ENCODE results near the gene CHCHD1.
A peak's percentile ranks its signal among the peaks of the same experiment; 100 is the strongest.

The CHCHD1 gene

GRCh38 chr10:73807471-73807870, 25.6 kb downstream of the CHCHD1 start:
- Mint-ChIP-seq H3K27me3 (no peaks in the 10 kb centered on the region), H3K4me3 (peak overlapping the region; percentile 39), H3K27ac (peak overlapping the region; percentile 95), H3K9me3 (no peaks in the 10 kb centered on the region), H3K36me3 (ENCODE audit: low read depth) (peaks cover 82% of the 10 kb centered on the region), H3K4me1 (ENCODE audit: low read depth) (peaks cover 55% of the 10 kb centered on the region)
- DNase-seq = no peak

GRCh38 chr10:73808021-73808815, 26.4 kb downstream of the CHCHD1 start:
- Mint-ChIP-seq H3K36me3 (ENCODE audit: low read depth) (peaks cover 82% of the 10 kb centered on the region), H3K9me3 (no peaks in the 10 kb centered on the region), H3K27me3 (no peaks in the 10 kb centered on the region), H3K27ac (peak overlapping the region; percentile 95), H3K4me1 (ENCODE audit: low read depth) (peaks cover 57% of the 10 kb centered on the region), H3K4me3 (peak overlapping the region; percentile 18)
- no peak for DNase-seq

DNA sequence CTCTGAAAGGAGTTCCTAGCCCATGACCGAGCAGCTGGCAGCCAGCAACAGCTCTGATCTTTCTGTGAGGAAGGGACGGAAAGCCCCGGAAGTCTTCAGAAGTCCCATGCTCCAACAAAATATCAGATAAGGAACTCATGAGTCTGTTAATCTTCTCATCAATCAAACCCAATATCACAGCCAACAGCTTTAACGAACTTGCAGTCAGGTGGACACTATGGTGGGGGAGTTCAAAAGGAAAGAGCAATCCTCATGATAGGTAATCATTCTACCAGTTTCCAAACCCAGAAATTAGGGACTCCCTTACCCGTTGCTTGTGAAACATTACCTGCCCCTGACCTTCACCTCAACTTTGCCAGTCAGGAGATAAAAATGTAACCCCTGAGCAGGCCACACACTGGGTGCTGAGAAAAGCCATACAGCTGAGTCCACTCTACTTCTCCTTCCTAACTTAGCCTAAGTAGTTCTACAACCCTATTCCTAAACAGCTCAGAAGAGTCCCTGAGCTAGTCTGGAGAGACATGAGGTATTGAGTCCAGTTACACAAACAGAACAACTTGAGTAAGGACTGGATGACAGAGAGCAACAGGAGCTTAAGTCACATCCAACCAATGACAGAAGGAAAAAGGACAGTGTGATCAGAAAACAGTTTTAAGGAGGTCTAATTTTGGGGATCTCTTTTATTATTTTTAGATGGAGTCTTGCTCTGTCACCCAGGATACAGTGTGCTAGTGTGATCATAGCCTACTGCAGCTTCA, 27.4 kb downstream of the CHCHD1 start:
- H3K4me1 Mint-ChIP-seq (ENCODE audit: low read depth) = peaks cover 49% of the 10 kb centered on the region
- no peak for DNase-seq
- H3K36me3 Mint-ChIP-seq (ENCODE audit: low read depth) = peaks cover 80% of the 10 kb centered on the region
- H3K27ac Mint-ChIP-seq = peak overlapping the region; percentile 95
- H3K4me3 Mint-ChIP-seq = peak overlapping the region; percentile 86
- H3K9me3 Mint-ChIP-seq = no peaks in the 10 kb centered on the region
- no peaks in the 10 kb centered on the region for H3K27me3 Mint-ChIP-seq

DNA sequence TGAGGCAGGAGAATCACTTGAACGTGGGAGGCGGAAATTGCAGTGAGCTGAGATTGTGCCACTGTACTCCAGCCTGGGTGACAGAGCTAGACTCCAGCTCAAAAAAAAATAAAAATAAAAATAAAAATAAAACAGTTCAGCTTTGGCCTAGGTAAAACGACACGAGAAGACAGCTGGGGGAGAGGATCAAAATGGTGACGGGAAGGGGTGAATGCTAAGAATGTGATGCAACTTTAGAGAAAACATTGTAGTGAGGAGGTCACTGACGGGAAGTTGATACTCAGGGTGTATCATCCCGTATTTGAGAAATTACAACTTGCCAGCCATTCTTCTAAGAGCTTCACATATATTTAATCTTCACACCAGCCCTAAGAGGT, 28.5 kb downstream of the CHCHD1 start:
- H3K4me1 Mint-ChIP-seq (ENCODE audit: low read depth) = peaks cover 47% of the 10 kb centered on the region
- peak overlapping the region; percentile 86 for H3K4me3 Mint-ChIP-seq
- H3K27me3 Mint-ChIP-seq = no peaks in the 10 kb centered on the region
- H3K9me3 Mint-ChIP-seq = no peaks in the 10 kb centered on the region
- DNase-seq = no peak
- H3K27ac Mint-ChIP-seq = peak overlapping the region; percentile 95
- H3K36me3 Mint-ChIP-seq (ENCODE audit: low read depth) = peaks cover 75% of the 10 kb centered on the region

DNA sequence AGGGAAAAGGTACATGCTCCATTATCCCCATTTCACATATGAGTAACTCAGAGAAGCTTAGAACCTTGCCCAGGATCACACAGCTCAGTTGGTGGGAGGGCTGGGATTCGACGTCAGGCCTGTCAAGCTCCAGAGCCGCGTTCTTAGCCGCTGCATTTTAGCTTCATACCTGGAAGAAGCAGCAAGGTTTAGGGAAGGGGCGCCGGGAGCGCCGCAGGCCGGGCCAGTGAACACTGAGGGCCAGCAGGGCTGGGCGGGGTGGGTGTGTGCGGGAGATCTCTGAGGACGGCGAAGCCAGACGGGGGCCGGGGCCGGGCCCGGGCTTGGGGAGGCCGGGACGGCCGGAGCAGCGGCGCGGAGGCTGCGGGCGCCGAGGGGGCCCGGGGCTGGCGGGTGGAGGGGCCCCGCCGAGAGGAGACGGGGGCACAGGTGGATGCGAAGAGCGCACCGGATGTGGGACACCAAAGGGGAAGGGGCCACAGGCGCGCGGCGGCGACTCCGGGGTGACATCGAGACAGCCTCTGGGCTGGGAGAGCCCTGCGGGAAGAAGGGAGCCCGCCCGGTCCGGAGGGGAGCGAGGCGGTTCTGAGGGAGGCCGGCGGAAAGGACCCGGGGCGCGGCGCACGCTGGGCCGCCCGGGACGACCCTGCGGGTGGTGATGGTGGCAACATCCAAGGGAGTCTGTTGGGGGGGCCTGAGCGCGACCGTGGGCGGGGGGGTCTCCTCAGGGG, 29.1 kb downstream of the CHCHD1 start:
- Mint-ChIP-seq H3K27me3 (no peaks in the 10 kb centered on the region), H3K27ac (peak overlapping the region; percentile 95), H3K4me1 (ENCODE audit: low read depth) (peaks cover 44% of the 10 kb centered on the region), H3K4me3 (peak overlapping the region; percentile 86), H3K9me3 (no peaks in the 10 kb centered on the region), H3K36me3 (ENCODE audit: low read depth) (peaks cover 75% of the 10 kb centered on the region)
- no peak for DNase-seq

DNA sequence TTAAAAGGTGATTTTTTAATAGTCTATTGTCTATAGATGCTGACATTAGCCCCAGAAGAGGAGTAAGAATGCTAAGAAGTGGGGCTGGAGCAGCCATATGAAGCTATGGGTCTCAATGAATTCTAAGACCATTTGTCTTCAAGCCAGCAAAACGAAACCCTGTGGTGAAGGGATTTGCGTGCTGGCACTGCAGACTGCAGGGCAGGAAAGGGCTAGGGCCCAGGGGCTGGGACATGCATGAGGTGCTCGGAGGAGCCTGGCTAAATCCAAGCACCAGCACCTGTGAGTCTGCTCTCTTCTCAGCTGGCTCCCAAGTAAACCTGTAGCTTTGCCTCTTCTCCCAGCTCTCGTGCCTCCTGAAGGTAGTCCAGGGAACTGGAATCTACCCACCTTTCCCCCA, 30.8 kb downstream of the CHCHD1 start:
- Mint-ChIP-seq H3K4me3 (no peak overlapping the region), H3K4me1 (ENCODE audit: low read depth) (peaks cover 28% of the 10 kb centered on the region), H3K27me3 (no peaks in the 10 kb centered on the region), H3K36me3 (ENCODE audit: low read depth) (peaks cover 74% of the 10 kb centered on the region), H3K9me3 (no peaks in the 10 kb centered on the region), H3K27ac (peak overlapping the region; percentile 80)
- DNase-seq = no peak

DNA sequence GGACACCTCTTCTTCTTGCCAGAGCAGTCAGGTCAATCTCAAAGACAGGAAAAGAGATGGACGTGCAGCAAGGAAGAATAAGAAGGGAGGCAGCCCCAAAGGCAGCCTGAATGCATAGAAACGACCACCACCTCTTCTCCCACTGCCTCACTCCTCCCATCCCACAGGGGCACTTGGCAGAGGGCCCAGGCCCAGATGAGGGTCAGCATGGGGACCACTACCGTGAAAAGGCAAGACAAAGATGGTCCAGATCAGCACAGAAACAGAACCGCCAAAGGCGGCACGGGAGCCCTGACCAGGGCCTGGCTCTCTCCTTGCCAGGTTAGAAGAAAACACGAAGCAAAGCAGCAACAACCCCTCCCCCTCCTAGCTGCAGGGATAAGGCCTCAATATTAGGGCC, 31.5 kb downstream of the CHCHD1 start:
- H3K4me3 Mint-ChIP-seq = no peak overlapping the region
- no peak for DNase-seq
- no peaks in the 10 kb centered on the region for H3K27me3 Mint-ChIP-seq
- no peak overlapping the region for H3K27ac Mint-ChIP-seq
- no peaks in the 10 kb centered on the region for H3K9me3 Mint-ChIP-seq
- H3K36me3 Mint-ChIP-seq (ENCODE audit: low read depth) = peaks cover 74% of the 10 kb centered on the region
- peaks cover 23% of the 10 kb centered on the region for H3K4me1 Mint-ChIP-seq (ENCODE audit: low read depth)

GRCh38 chr10:73814276-73814895, 32.5 kb downstream of the CHCHD1 start:
- Mint-ChIP-seq H3K27ac (peak overlapping the region; percentile 37), H3K4me1 (ENCODE audit: low read depth) (peaks cover 13% of the 10 kb centered on the region), H3K9me3 (no peaks in the 10 kb centered on the region), H3K4me3 (no peak overlapping the region), H3K36me3 (ENCODE audit: low read depth) (peaks cover 69% of the 10 kb centered on the region), H3K27me3 (no peaks in the 10 kb centered on the region)
- no peak for DNase-seq

- Mint-ChIP-seq H3K36me3 (ENCODE audit: low read depth) (peaks cover 65% of the 10 kb centered on the region), H3K27ac (peak overlapping the region; percentile 37), H3K27me3 (no peaks in the 10 kb centered on the region), H3K4me1 (ENCODE audit: low read depth) (peaks cover 6% of the 10 kb centered on the region), H3K4me3 (no peak overlapping the region), H3K9me3 (no peaks in the 10 kb centered on the region)
- no peak for DNase-seq
Observed at GRCh38 chr10:73814896-73815718, 33.3 kb downstream of the CHCHD1 start.

DNA sequence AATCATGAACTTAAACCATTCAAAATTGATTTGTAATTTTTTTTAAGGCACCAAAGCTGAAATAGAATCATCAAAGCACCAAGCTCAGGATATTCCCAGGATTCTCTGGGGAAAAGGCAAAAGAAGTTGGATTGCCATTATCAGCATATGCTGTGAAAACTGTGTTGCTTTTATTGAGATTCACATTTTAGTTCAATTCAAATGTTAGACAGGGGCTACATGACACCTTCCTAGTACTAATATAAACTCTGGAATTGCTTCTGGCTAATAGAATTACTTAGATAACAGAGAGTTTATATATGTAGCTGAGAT, 33.8 kb downstream of the CHCHD1 start:
- Mint-ChIP-seq H3K4me3 (no peak overlapping the region), H3K27me3 (no peaks in the 10 kb centered on the region), H3K9me3 (no peaks in the 10 kb centered on the region), H3K27ac (no peak overlapping the region), H3K36me3 (ENCODE audit: low read depth) (peaks cover 61% of the 10 kb centered on the region), H3K4me1 (ENCODE audit: low read depth) (peaks cover 2% of the 10 kb centered on the region)
- no peak for DNase-seq

DNA sequence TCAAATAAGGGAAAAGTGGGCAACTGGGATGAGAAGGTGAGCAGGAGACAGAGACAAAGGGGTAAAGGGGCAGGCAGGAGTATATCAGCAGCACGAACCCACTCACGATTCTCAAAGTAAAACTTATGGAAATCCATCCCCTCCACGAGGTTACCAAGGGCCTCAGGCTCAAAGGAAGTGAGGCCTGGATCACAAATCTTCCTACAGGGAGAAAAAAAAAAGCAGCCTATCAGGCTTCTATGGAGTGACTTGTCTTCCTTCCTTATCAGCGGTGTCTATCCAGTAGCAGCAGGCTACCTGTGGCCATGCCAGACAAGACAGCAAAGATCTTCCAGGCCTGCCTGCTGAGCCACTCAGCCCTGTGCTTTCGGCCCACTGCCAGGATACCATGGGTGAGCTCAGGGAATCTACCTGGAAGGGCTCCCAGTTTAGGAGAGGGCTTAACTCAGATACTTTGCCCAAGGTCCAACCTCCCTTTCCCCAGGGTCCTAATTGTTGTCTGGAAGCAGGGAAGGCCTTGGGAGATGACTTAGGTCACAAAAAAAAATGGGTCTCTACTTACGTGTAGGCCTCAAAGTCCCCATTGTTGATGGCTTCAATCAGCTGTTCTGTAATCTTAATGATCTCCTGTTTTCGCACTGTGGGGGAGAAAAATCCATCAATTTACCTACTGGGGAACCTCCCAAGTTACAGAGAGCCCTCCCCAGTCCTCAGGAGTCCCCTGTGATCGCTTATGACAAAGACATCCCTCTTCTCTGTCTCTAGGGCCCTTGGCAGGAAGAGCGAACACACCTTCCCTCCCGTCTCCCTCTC, 35.3 kb downstream of the CHCHD1 start:
- H3K36me3 Mint-ChIP-seq (ENCODE audit: low read depth) = peaks cover 68% of the 10 kb centered on the region
- DNase-seq = no peak
- H3K27me3 Mint-ChIP-seq = no peaks in the 10 kb centered on the region
- H3K27ac Mint-ChIP-seq = peak overlapping the region; percentile 45
- H3K9me3 Mint-ChIP-seq = no peaks in the 10 kb centered on the region
- H3K4me1 Mint-ChIP-seq (ENCODE audit: low read depth) = peaks cover 2% of the 10 kb centered on the region
- no peak overlapping the region for H3K4me3 Mint-ChIP-seq

DNA sequence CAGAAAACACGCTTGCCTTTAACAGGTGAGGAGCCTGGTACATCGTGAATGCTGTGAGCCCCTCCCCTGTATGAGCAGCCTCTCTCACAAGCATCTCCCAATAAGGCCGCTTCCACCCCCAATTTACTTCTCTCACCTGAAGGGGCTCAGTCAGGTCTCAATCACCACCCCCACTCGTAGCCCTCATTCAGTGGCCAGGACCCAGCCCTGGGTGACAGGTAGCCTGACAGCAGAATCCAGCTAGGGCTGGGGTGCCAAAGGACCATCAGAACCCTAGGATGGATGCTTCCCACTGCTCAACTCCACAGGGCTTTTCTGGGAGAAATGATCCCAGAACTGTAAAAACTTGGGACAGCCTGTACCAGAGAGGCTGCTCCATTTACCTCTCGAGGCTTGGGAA, 36.0 kb downstream of the CHCHD1 start:
- H3K27me3 Mint-ChIP-seq = no peaks in the 10 kb centered on the region
- DNase-seq = no peak
- H3K4me3 Mint-ChIP-seq = no peak overlapping the region
- H3K9me3 Mint-ChIP-seq = no peaks in the 10 kb centered on the region
- no peaks in the 10 kb centered on the region for H3K4me1 Mint-ChIP-seq (ENCODE audit: low read depth)
- peaks cover 69% of the 10 kb centered on the region for H3K36me3 Mint-ChIP-seq (ENCODE audit: low read depth)
- no peak overlapping the region for H3K27ac Mint-ChIP-seq

- Mint-ChIP-seq H3K4me1 (ENCODE audit: low read depth) (no peaks in the 10 kb centered on the region), H3K4me3 (no peak overlapping the region), H3K27me3 (no peaks in the 10 kb centered on the region), H3K27ac (no peak overlapping the region), H3K9me3 (no peaks in the 10 kb centered on the region), H3K36me3 (ENCODE audit: low read depth) (peaks cover 67% of the 10 kb centered on the region)
- DNase-seq = no peak
Observed at GRCh38 chr10:73818402-73818801, 36.6 kb downstream of the CHCHD1 start.
